NK-92 treated with Interleukin-12 subunit alpha and Interleukin-12 subunit beta, amount 100 ng/mL, for 24 hours (cell line): Measurements from ENCODE around the gene GRIK1.

Experiments
- DNase-seq: peaks from one replicate; lab custom pipeline; 2025; lab: John Stamatoyannopoulos, UW

GRIK1 gene

DNA sequence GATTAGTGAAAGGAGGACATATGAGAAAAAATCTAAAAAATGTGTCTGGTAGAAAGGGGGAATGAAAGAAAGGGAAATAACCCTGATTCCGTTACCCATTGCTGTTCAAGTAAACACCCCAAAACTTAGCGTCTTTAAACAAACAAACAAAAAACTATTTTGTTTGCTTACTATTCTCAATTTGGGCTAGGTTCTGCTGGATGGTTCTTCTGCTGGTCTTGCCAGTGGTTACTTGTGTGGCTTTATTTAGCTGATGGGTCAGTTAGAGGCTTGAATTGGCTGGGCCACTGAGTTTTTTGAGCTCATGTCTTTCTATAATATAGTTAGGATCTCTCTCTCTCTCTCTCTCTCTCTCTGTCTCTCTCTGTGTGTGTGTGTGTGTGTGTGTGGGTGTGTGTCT lies 112.1 kb downstream of the GRIK1 start:
- DNase-seq: no peak

DNA sequence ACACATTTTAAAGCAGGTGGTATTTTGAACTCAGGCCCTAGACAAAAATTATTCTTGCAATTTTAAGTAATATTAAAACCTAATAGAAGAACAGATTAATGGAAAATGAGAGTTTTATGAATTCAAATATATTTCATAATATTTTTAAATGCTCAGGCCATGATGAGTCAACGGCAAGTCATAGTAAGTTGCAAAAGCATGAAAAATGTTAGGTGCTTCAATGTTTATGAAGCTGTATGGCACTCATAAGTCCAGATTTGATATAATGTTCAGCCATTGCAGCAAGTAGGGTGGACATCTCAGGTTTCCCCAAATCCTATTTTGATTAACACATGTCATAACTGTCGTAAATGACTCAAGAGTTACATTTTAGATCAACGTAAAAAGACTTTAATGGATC lies 112.6 kb downstream of the GRIK1 start:
- no peak for DNase-seq

DNA sequence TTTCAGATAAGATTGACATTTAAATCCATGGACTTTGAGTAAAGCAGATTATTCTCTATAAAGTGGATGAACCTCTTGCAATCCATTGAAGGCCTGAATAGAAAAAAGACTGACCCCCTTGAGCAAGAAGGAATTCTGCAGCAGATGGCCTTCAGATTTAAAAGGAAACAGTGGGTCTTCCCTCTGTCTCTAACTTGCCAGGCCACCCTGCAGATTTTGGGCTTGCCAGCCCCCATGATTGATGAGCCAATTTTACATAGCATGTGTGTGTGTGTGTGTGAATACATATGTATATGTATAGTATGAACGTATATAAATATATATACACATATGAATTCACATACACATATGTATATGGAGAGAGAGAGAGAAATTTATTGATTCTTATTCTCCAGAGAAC lies 113.4 kb downstream of the GRIK1 start:
- no peak for DNase-seq

DNA sequence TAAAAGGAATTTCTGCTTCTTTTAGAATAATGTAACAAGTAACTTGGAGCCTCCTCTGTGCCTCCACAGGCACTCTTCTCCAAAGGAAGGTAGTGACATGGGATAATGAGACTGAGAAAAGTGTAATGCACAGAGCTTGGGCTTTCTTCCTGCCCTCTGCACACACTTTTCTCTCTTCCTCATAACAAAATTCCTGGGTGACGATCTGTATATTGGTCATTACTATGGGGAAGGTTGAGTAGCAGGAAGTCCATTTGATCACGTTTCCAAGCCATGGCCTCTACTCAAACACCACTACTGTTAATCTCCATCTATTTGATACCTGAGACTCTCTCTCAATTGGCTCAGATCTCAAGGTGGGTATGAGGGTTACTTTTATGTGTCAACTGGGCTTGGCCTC lies 113.9 kb downstream of the GRIK1 start:
- no peak for DNase-seq

DNA sequence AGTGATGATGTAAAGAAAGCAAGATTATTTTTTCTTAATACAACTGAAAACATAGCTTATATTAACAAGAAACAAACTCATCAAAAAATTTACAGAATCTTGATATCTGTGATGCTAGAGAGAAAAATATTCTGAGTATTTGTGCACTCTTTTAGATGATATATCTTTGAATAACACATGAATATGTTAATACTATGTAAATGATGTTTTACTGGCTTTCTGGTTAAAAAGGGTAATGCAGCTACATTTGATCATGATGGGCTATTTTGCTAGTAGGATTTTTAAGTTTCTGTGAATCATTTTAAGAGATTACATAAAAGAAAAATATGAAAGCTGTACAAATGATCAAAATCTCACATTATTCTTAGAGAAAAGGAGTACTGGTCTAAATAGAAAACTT lies 114.5 kb downstream of the GRIK1 start:
- DNase-seq: no peak

DNA sequence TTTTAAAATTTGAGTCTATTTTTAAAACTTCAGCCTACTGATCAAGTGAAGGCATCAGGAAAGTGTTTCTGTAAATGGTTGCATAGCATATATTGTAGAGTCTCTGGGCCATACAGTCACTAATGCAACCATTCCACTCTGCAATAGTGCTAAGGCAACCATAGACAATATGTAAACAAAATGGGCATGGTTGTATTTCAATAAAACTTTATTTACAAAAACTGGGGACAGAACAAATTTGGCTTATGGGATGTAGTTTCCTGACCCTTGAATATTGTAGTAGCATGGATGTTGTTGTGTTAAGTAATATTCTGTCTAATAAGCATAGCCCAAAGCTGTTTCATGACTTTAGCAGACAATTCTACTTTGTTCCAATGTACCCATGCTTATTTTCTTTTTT lies 117.7 kb downstream of the GRIK1 start:
- DNase-seq: no peak

DNA sequence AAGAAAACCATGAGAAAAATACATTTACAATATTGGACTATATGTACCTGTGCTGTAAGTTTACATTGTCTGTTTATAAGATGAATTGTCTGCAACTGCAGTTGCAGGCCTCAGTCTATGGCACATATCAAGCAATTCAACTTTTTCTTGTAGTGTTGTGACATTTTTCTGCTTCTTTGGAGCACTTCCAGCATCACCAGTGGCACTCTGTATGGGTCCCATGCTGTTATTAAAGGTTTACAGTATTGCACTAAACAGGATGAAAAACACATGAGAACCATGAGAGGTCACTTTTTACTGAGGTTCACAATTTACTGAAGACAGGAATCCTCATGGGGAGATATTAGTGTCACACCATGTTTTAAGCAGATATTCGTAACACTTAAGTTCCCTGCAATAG lies 118.6 kb downstream of the GRIK1 start:
- no peak for DNase-seq

DNA sequence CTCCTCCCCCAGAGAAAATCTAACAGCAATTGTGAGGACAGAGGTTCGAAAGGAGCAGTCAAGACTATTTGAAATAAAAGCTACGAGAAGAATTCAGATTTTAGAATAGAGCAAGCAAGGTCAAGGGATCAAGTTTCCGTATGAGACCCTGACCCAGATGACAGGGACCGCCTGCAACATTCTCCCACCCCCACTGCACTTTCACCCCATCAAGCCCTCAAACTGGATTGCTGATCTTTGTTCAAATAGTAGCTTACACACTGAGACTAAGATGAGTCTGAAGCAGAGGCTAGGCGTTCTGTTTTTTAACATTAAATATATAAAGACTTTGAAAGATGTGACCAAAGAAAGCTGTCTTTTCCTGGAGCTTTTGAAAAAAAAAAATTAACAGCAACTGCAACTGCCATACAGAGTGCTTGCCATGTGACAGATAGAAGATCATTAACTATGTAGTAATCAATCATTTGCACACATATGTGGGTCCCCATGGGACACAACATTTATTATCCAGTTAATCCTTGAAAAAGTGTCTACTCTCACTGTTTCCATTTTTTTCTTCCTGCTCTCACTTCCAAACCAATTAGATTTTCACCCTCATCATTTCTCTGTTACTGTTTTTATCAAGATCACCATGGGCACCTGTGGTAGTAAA lies 120.0 kb downstream of the GRIK1 start:
- DNase-seq: no peak

DNA sequence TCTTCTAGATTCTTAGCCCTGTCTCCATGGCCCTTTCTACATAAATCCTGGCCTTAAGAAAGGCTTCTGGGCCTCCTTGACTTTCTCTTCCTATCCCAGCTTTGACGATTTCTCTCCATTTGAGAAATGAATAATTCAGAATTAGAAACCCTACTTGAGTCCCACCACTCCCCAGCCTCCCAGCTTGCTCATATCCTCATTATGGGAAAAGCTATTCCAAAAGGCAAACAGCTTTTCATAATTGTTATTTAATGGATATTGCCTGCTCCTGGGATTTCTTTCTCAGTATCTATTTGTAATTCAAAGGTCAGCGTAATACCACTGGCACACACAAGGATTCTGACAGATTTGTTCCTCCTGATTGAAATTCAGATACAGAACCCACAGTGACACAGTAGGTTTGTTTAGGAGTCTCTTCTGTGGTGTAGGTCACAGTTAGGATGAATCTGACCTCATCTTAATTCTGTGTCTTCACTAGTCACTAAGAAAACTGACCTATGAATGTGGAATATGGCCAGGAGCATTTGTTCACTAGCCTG lies 121.3 kb downstream of the GRIK1 start:
- no peak for DNase-seq

DNA sequence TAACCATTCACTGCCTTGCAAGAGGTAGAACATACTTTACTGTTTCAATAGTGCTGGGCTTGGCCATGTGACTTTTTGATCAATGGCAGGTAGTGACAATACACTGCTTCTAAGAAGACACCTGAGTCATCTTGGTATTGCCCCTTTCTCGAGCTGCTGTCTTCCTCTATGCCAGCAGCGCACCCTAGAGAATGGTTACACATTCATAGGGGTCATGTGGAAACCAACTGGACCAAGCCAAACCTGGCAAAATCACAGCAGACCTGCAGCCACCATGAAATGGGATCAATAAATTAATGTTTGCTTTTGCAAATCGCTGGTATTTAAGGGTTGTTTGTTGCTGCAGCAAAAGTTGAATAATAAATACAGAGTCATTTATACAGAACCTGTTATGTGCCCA lies 122.3 kb downstream of the GRIK1 start:
- no peak for DNase-seq

DNA sequence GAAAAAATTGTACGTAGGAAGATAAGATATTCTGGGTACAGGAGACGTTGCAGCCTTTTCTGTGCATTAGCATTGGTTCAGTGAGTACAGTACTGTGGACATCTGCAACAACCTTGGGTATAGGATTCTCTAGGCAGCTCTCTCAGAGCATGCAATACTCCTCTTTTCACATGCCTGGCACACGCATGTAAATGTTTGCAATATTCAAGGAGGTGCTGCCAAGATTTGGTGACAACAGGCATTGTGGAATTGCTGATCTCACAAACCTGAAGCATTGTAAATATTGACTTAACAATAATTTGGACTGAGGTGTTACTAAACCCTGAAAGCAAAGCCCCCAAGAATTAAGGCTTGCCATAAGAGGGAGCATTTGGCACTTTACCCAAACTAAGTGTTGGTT lies 126.8 kb downstream of the GRIK1 start:
- no peak for DNase-seq

DNA sequence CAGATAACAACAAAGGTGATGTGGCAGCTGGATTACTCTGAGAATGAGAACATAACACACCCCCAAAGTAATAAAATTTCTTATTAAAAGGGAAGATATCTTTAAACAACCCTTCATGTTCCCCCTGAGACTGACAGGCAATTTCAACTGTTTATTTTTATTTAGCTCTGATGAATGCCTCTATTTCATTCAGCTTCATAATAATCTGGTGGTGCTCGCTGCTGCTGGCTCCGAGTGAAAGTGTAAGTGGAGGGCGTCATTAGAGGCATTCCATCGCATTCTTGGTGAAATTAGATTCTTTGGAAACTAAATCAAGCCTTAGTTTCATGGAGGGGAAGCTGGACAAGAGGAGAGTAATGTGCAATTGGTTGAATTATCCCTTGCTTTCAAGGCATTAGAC lies 128.9 kb downstream of the GRIK1 start:
- no peak for DNase-seq

DNA sequence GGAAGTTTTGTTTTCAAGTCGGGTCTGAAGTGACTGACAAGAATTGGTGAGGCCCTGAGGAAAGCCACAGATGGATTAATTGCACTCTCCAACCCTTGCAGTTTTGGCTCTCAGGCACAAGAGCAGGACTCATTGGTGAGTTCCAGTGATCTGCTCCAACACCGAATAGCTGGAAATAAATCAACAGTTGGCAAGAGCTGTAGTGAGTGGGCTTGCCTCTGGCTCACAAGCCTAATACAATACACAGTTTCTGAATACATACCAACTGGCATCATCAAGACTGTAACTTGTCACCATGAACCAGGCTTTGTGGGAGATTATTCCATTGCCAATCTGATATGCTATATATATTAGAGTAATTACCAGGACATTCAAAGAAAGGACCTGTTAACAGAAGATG lies 131.6 kb downstream of the GRIK1 start:
- DNase-seq: no peak

DNA sequence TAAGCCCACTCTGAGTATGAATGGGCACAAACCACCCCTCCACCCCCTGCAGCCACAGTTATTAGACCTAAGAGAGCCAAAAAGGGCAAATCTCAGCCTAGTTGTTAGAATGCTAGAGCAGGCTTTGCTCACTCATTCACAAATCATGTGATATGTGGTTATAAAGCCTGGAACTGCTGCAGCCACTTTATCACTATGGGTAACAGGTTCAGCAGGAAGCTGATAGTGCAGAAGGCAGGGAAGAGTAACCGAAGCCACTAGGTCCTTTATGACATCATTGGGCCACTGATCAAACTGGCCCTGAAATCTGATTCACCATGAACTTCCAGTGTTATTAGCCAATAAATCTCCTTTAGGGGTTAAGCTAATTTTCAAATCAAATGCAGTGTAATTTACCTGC lies 134.7 kb downstream of the GRIK1 start:
- DNase-seq: no peak

DNA sequence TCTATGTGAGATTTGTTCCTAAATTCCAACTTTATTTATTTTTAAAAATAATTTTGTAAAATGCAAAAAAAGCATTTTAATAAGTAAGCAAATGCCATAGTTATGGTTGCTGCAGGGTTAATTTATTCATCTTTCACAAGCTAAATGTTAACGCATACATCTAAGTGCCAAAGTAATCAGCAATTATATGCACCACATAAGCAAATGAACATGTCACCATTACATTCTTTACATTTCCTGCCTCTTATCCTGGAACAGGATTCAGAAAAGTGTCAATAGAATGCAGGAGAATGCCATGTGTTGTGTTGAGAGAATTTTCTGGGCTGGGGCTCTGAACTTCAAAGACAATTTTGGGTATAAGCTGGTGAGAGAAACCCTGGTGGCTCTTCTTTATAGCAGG lies 136.6 kb downstream of the GRIK1 start:
- no peak for DNase-seq

DNA sequence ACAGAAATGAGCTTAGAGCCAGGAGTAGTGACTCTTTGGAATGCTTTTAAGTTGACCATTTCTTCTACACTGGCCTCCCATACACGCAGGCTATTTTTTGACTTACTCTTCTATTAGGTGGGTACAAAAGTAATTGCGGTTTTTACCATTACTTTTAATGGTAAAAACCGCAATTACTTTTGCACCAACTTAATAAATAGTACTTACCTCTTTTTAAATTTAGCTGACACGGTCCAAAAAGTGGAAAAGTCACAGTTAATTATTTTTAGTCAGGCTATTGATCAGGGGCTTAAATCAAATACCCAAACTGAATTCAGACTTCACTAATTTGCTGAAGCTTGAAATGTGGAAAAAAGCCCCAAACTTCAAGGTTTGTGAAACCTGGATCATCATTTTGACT lies 138.7 kb downstream of the GRIK1 start:
- DNase-seq: no peak

DNA sequence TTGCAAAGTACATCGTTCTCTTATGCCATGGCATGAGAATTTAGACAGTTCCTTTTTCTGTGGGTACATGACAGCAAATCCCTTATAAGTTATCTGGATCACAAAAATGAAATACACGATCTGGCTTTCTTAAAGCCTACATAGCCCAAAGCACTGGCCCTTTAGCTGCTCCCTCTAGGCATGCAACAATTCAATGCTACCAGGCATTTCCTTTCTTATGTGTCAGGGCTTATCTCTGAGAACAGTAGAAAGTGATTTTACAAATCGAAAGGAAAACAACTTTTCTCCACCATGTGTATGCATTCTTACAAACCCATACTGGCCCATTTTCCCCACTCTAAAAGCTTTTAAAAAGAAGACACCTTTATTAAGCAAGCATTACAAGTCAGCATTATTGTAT lies 139.7 kb downstream of the GRIK1 start:
- no peak for DNase-seq

DNA sequence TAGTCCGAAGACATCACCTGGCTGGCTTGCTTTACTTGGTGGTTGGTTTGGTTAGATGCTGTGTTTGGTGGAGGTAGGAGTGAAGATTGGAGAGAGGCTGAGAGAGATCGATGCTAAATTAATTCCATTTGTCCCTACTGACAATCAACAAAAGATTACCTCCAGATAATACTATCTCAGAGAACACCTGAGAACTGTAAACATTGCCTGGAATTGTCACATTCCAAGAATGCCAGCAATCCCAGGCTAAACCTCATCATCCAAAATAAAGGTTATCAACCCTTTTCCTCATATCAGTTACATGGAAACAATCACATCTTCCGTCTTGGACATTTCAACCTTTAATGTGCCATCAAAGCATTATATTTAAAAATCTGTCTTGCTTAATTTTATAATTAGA lies 141.0 kb downstream of the GRIK1 start:
- no peak for DNase-seq

DNA sequence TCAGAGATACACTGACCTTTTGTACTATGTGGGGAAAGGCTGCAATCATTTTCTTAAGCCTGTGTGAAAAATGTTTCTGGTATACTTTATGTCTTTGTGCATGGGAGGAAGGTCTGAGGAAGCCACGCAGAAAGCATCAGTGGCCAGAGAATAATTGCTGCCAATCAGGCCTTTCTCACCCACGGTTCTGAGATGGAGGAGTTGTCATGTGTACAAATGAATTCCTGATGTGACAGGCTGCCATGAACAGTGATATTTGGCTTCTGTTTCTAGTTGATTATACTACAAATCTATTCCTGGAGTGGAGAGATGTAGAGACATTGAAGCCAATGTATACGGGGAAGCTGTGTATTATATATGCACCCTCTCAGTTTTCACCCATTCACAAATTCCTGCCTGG lies 142.6 kb downstream of the GRIK1 start:
- no peak for DNase-seq

DNA sequence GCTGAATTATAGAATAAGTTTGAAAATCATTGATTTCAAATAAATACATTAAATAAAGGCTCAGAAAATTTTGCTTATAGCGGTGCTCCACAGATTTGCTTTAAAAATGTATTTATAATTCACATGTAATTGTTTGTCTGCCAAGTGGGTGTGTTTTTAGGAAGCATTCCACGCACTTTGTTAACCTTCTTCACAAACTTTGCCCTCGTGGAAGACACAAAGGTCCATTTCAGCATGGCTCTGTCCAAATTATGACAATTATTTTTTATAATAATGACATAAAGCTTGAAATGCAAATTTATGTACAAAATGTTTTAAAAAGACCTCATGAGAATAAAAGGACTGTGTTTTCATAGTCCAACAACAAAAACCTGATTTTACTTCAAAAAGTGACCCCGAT lies 146.1 kb downstream of the GRIK1 start:
- no peak for DNase-seq

DNA sequence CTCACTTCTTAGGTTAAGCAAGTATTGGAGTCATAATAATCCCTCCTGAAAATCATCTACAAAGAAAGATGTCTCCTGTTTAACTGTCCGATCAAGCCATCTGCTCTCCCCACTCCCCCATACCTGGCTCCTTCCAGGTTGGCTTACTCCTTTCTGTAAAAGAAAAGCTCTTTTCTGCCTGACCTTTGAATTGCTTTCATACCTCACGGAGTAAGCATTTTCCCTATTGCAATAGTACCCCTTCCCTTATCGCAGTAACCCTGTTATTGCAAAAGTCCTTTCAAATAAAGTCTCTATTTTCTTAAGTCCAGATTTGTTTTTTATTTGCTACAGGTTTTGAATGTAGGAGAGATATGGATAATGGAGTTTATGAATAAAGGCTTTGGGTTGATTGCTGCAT lies 150.4 kb downstream of the GRIK1 start:
- DNase-seq: no peak

DNA sequence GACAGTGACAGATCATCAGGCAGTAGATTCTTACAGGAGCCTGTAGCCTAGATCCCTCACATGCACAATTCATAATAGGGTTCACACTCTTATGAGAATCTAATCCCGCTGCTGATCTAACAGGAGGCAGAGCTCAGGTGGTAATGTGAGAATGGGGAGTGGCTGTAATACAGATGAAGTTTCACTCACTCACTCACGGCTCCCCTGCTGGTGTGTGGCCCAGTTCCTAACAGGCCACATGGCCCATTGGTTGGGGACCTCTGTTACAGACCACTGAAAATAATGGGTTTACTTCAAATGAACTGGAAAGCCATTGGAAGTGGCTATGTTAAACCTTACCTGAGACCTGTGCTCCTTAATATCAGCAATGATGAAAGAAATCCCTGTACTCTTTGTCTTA lies 151.0 kb downstream of the GRIK1 start:
- DNase-seq: no peak

DNA sequence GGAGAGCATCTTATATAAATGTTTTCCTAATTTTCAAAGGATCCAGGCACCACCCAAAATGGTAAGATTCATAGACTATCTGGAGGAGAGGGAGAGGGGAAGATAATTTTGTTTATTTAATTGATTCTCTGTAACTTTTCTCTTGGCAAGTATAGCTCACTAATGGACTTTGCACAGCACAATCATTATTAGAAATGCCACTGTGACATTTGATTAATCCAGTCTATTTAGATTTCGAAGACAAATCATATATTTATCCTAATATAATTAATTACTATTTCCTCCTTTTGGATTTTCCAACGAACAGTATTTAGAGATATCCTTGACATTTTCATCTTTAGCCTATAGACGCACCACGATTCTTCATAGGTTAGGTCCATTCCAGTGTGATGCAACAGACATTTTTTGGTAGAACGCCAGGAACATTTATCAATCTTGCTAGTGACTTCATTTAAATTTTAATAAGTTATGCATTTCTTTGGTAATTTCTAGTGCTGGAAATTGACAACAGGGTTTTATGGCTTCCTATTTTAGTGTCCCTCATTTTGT lies 152.4 kb downstream of the GRIK1 start:
- DNase-seq: no peak
